Endothelial cell of umbilical vein (primary cell): ENCODE results near the gene ANKRD33B. TPM values are rescaled to one million over a fixed set of nuclear protein-coding genes. Genes with fewer than 3 reads are reported as not detected.

Source experiments
- BruUV-seq: library from RNA; stranded (reverse); fragments of 400-500 nt; replicated peaks from 2 replicates; lab custom pipeline; 2021; lab: Mats Ljungman, UMichigan
- CTCF ChIA-PET: fragments of 300-600, 350-600 bp; sonication (Branson Sonifier 250); formaldehyde crosslinking; loops from one replicate; lab custom pipeline; 2021; ENCODE audit warnings: antibody characterized with exemption, inconsistent platforms; lab: Charles Lee
- POLR2A ChIA-PET: fragments of 300-600, 350-600 bp; sonication (Branson Sonifier 250); formaldehyde crosslinking; loops from one replicate; lab custom pipeline; 2021; ENCODE audit warnings: antibody characterized with exemption, inconsistent platforms; lab: Charles Lee
- DNase-seq: peaks from one replicate; pipeline ENCODE4 v3.0.0-alpha.2; 2011; ENCODE audit warnings: low read depth, low spot score
- FAIRE-seq: peaks from 2 replicates; lab custom pipeline; 2011; peaks lifted over from hg19 to GRCh38; lab: Jason Lieb, UNC
- H2AFZ ChIP-seq: 2 replicates; pipeline ENCODE4 v1.6.0; 2012; ENCODE audit warnings: low read depth, low read length, control low read depth, inconsistent platforms
- H3K27ac ChIP-seq: 2 replicates; pipeline ENCODE4 v1.5.1; 2011; ENCODE audit warnings: low read depth, mild to moderate bottlenecking, control low read depth, low read length, moderate library complexity; ENCODE audit not compliant: insufficient read depth
- H3K27me3 ChIP-seq, 2 experiments: 2 replicates each; pipeline versions ENCODE4 v1.6.0 to v1.6.1; 2011; ENCODE audit warnings: low read length in 2 of 2, mixed read lengths in 1 of 2; ENCODE audit not compliant: control insufficient read depth in 2 of 2, insufficient read depth in 2 of 2
- H3K36me3 ChIP-seq, 2 experiments: 2 replicates in 1 of 2; 3 replicates in 1 of 2; pipeline ENCODE4 v1.5.1; 2011; ENCODE audit warnings: low read length in 2 of 2, mild to moderate bottlenecking in 1 of 2, moderate library complexity in 1 of 2; ENCODE audit not compliant: control insufficient read depth in 2 of 2, insufficient read depth in 2 of 2; ENCODE audit errors: extremely low read depth in 1 of 2
- H3K4me1 ChIP-seq: 3 replicates; pipeline ENCODE4 v1.5.1; 2011; ENCODE audit warnings: mild to moderate bottlenecking, low read length; ENCODE audit not compliant: control insufficient read depth, insufficient read depth; ENCODE audit errors: extremely low read depth
- H3K4me2 ChIP-seq: 2 replicates; pipeline ENCODE4 v1.6.1; 2011; ENCODE audit warnings: low read length, control low read depth, mixed read lengths; ENCODE audit not compliant: insufficient read depth
- H3K4me3 ChIP-seq, 3 experiments: fragments of 200-600 bp in 1 of 3; sonication (generic), shearing (Covaris generic) in 1 of 3; replicated peaks in 1 of 3; 2 replicates each; pipeline ENCODE4 v1.5.1; 2011 to 2016; ENCODE audit warnings: control low read depth in 3 of 3, low read length in 3 of 3, mild to moderate bottlenecking in 2 of 3, inconsistent platforms in 1 of 3, low read depth in 1 of 3, moderate library complexity in 1 of 3; ENCODE audit not compliant: insufficient read depth in 1 of 3
- H3K79me2 ChIP-seq: 2 replicates; pipeline ENCODE4 v1.6.0; 2012; ENCODE audit warnings: low read length, inconsistent platforms; ENCODE audit not compliant: control insufficient read depth, insufficient read depth
- H3K9ac ChIP-seq: replicated peaks from 2 replicates; pipeline ENCODE3; 2011; ENCODE audit warnings: low read length, control low read depth; ENCODE audit not compliant: insufficient read depth; ENCODE audit errors: extremely low read depth
- H3K9me1 ChIP-seq: replicated peaks from 3 replicates; pipeline ENCODE4 v1.6.0; 2011; ENCODE audit warnings: mild to moderate bottlenecking, low read length; ENCODE audit not compliant: control insufficient read depth, insufficient read depth; ENCODE audit errors: extremely low read depth
- H3K9me3 ChIP-seq: replicated peaks from 2 replicates; pipeline ENCODE4 v1.5.1; 2012; ENCODE audit warnings: low read length, inconsistent platforms; ENCODE audit not compliant: control insufficient read depth, insufficient read depth
- H4K20me1 ChIP-seq: replicated peaks from 2 replicates; pipeline ENCODE3; 2011; ENCODE audit warnings: mild to moderate bottlenecking, low read length; ENCODE audit not compliant: control insufficient read depth, insufficient read depth; ENCODE audit errors: extremely low read depth
- EZH2 ChIP-seq: IDR thresholded peaks from 2 replicates; pipeline ENCODE4 v1.6.1; 2012; ENCODE audit warnings: borderline replicate concordance, low read depth, mild to moderate bottlenecking, moderate library complexity, low read length, inconsistent platforms; ENCODE audit not compliant: severe bottlenecking
- FOS ChIP-seq: IDR thresholded peaks from 2 replicates; pipeline ENCODE4 v1.6.1; 2011; ENCODE audit warnings: mild to moderate bottlenecking, low read length, moderate library complexity, borderline replicate concordance; ENCODE audit not compliant: insufficient read depth
- GATA2 ChIP-seq: IDR thresholded peaks from 2 replicates; pipeline ENCODE4 v1.7.0; 2011; ENCODE audit warnings: low read depth, mild to moderate bottlenecking, moderate library complexity, mixed read lengths, low read length; ENCODE audit not compliant: insufficient read length, insufficient read depth
- JUN ChIP-seq: IDR thresholded peaks from 2 replicates; pipeline ENCODE4 v1.6.1; 2011; ENCODE audit warnings: borderline replicate concordance, low read depth; ENCODE audit not compliant: insufficient read length, insufficient read depth
- MYC ChIP-seq: IDR thresholded peaks from one replicate; pipeline ENCODE4 v1.6.1; 2011; ENCODE audit warnings: mild to moderate bottlenecking, low read depth, low read length
- POLR2A ChIP-seq: IDR thresholded peaks from 2 replicates; pipeline ENCODE4 v1.6.1; 2012; ENCODE audit warnings: low read depth, mild to moderate bottlenecking, control low read depth, low read length
- POLR2AphosphoS5 ChIP-seq: IDR thresholded peaks from 2 replicates; pipeline ENCODE4 v1.6.1; 2012; ENCODE audit warnings: low read depth, mild to moderate bottlenecking, control low read depth, low read length, moderate library complexity; ENCODE audit not compliant: insufficient read depth
- dilution Hi-C: fragments of 300-500 bp; cut with MboI; formaldehyde crosslinking; loops from one replicate; pipeline ENCODE4 v1.15.0; 2019; ENCODE audit warnings: low sequenced_read_pairs; ENCODE audit not compliant: extremely low pct_ligation_motif_present
- intact Hi-C: fragments of 100-400 bp; cut with micrococcal nuclease; formaldehyde crosslinking; loops from one replicate; pipeline ENCODE4 v1.10.0; 2022
- polyA plus RNA-seq, 4 experiments: library from polyadenylated mRNA; depleted of rRNA in 3 of 4; stranded (reverse) in 3 of 4; unstranded in 1 of 4; fragments of >200 nt; gene quantifications; 2 replicates each; pipeline versions ENCODE4 v1.2.1 to v1.2.3, GENCODE V29; 2011 to 2012; ENCODE audit warnings: missing spikeins in 1 of 4
- total RNA-seq: library from RNA; stranded (reverse); gene quantifications from 2 replicates; pipeline ENCODE4 v1.2.3, GENCODE V29; 2021
- TF ChIP-seq, protein P1 (sequence below), 2 donors: IDR thresholded peaks; 1 replicate in 1 of 2; 2 replicates in 1 of 2; pipeline ENCODE4 v1.5.1; 2011; ENCODE audit warnings: low read length in 2 of 2, mild to moderate bottlenecking in 2 of 2, moderate library complexity in 2 of 2, control low read depth in 1 of 2, inconsistent platforms in 1 of 2, low read depth in 1 of 2; ENCODE audit not compliant: insufficient read depth in 1 of 2; ENCODE audit errors: extremely low read depth in 1 of 2
- TF ChIP-seq, protein P2 (sequence below): IDR thresholded peaks from 2 replicates; pipeline ENCODE4 v1.6.1; 2011; ENCODE audit not compliant: insufficient read depth, insufficient read length

The ANKRD33B gene
- total and polyA plus RNA-seq, 2 donors (not counting 3 experiments of a cell fraction or from before 2014, with no cell fraction given) = 2.4 to 5.4 TPM

DNA sequence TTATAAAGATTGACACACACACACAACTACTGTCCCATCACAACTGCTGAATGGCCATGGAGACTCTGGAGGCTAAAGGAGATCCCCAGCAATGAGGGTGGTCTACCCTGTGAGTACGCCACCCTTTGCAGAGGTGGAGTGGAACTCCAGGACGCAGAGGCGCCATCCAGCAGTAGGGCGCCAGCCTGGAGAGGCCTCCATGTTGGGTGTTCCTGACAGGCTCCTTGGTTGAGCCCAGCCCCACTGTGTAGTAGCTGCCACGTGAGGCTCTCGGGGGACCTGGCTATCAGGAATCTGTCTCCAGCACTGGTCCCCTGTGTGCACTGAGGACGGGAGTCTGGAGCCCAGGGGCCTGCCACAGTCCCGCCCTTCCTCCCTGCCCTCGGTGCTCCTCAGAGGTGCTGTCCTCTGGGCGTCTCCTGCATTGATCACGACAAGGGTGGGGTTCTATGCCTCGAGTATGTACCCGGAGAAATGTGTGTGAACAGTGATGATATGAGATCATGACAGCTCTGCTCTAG lies 124.8 kb downstream of the ANKRD33B start:
- peaks cover 2 to 3% of the 10 kb centered on the region in 2 experiments for H3K36me3 ChIP-seq
- H3K79me2 ChIP-seq = peaks cover 17% of the 10 kb centered on the region
- ChIA-PET POLR2A (no interaction called here), CTCF (interaction anchor here (0.6 to 1.5 kb wide), 3 partner anchors 14 to 61 kb away, joined by 3 to 7 read pairs (median 5); no protein-coding TSS in a partner anchor)
- no TSS peak for BruUV-seq
- no peaks in the 10 kb centered on the region for H3K9me3 ChIP-seq
- intact Hi-C loops (loop anchor here (1.0 kb wide), 1 partner anchor 236 kb away; no protein-coding TSS in a partner anchor), dilution Hi-C loops (no loop called here)
- H3K4me2 ChIP-seq = no peak overlapping the region
- no peak for FAIRE-seq
- no peaks in the 10 kb centered on the region for H4K20me1 ChIP-seq
- no peak overlapping the region for H3K27ac ChIP-seq
- no peaks in the 10 kb centered on the region for H3K27me3 ChIP-seq
- H3K9me1 ChIP-seq = no peaks in the 10 kb centered on the region
- H3K4me1 ChIP-seq = no peaks in the 10 kb centered on the region
- no peak for DNase-seq
- no peak overlapping the region for H3K9ac ChIP-seq
- TF ChIP-seq MYC (no peak), FOS (no peak), JUN (no peak), POLR2A (no peak), POLR2AphosphoS5 (no peak), EZH2 (no peak), GATA2 (no peak)
- TF ChIP-seq, protein P1, sequence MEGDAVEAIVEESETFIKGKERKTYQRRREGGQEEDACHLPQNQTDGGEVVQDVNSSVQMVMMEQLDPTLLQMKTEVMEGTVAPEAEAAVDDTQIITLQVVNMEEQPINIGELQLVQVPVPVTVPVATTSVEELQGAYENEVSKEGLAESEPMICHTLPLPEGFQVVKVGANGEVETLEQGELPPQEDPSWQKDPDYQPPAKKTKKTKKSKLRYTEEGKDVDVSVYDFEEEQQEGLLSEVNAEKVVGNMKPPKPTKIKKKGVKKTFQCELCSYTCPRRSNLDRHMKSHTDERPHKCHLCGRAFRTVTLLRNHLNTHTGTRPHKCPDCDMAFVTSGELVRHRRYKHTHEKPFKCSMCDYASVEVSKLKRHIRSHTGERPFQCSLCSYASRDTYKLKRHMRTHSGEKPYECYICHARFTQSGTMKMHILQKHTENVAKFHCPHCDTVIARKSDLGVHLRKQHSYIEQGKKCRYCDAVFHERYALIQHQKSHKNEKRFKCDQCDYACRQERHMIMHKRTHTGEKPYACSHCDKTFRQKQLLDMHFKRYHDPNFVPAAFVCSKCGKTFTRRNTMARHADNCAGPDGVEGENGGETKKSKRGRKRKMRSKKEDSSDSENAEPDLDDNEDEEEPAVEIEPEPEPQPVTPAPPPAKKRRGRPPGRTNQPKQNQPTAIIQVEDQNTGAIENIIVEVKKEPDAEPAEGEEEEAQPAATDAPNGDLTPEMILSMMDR (IDR thresholded peaks at IDR 0.05; ENCODE audit: extremely low read depth in 1 of 2, insufficient read depth in 1 of 2, low read depth in 1 of 2, low read length in 2 of 2) = no peak
- TF ChIP-seq, protein P2, sequence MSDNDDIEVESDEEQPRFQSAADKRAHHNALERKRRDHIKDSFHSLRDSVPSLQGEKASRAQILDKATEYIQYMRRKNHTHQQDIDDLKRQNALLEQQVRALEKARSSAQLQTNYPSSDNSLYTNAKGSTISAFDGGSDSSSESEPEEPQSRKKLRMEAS = no peak
- no peak overlapping the region for H3K4me3 ChIP-seq
- no peak overlapping the region for H2AFZ ChIP-seq
